Panc1 (cell line): Measurements from ENCODE around the gene CCDC85C. TPM values are rescaled to one million over a fixed set of nuclear protein-coding genes. Genes with fewer than 3 reads are reported as not detected.
A peak's percentile ranks its signal among the peaks of the same experiment; 100 is the strongest.

Experiments used
- ATAC-seq: fragments of 200-7000 bp; cut with Tn5 transposase; 2 replicates; pipeline ENCODE4 v1.9.1; 2020; ENCODE audit warnings: mild to moderate bottlenecking, moderate library complexity
- BruUV-seq: library from RNA; stranded (reverse); fragments of 400-500 nt; replicated peaks from 2 replicates; lab custom pipeline; 2021; lab: Mats Ljungman, UMichigan
- CTCF ChIA-PET: fragments of 300-600 bp; sonication (Branson Sonifier 250); formaldehyde crosslinking; loops from one replicate; lab custom pipeline; 2022; ENCODE audit warnings: antibody characterized with exemption; lab: Charles Lee
- POLR2A ChIA-PET: fragments of 300-600 bp; sonication (Branson Sonifier 250); formaldehyde crosslinking; loops from one replicate; lab custom pipeline; 2022; ENCODE audit warnings: antibody characterized with exemption; lab: Charles Lee
- DNase-seq: peaks from one replicate; pipeline ENCODE4 v3.0.0-alpha.2; 2010; ENCODE audit warnings: low read depth, low spot score
- H3K27ac ChIP-seq: 2 replicates; pipeline ENCODE4 v1.5.1; 2011; ENCODE audit warnings: mild to moderate bottlenecking, low read length, inconsistent platforms
- H3K27me3 ChIP-seq: fragments of 200-500 bp; sonication (Bioruptor generic); 2 replicates; pipeline ENCODE4 v1.6.0; 2014; ENCODE audit warnings: low read length, inconsistent platforms; ENCODE audit not compliant: control insufficient read depth, insufficient read depth
- H3K36me3 ChIP-seq: fragments of 200-500 bp; sonication (Bioruptor generic); 2 replicates; pipeline ENCODE4 v1.5.1; 2014; ENCODE audit warnings: inconsistent platforms, mild to moderate bottlenecking, low read length, moderate library complexity; ENCODE audit not compliant: control insufficient read depth, insufficient read depth
- H3K4me1 ChIP-seq: 2 replicates; pipeline ENCODE4 v1.5.1; 2011; ENCODE audit warnings: inconsistent platforms, mild to moderate bottlenecking, low read length, moderate library complexity; ENCODE audit not compliant: control insufficient read depth, insufficient read depth
- H3K4me3 ChIP-seq, 2 experiments: 2 replicates each; pipeline ENCODE4 v1.5.1; 2011 to 2012; ENCODE audit warnings: low read depth in 2 of 2, low read length in 2 of 2, mild to moderate bottlenecking in 2 of 2, inconsistent platforms in 1 of 2, moderate library complexity in 1 of 2
- H3K9me3 ChIP-seq: fragments of 200-500 bp; sonication (Bioruptor generic); 2 replicates; pipeline ENCODE4 v1.5.1; 2014; ENCODE audit warnings: low read depth, mild to moderate bottlenecking, inconsistent platforms, low read length, moderate library complexity; ENCODE audit not compliant: control insufficient read depth, insufficient read depth
- POLR2AphosphoS5 ChIP-seq: IDR thresholded peaks from 2 replicates; pipeline ENCODE4 v1.6.1; 2012; ENCODE audit warnings: mild to moderate bottlenecking, low read depth, low read length, moderate library complexity
- SIN3A ChIP-seq: IDR thresholded peaks from 2 replicates; pipeline ENCODE4 v1.6.1; 2012; ENCODE audit warnings: low read depth, mild to moderate bottlenecking, low read length, moderate library complexity, borderline replicate concordance; ENCODE audit not compliant: insufficient read depth
- TCF7L2 ChIP-seq: IDR thresholded peaks from 2 replicates; pipeline ENCODE4 v1.6.1; 2011; ENCODE audit warnings: mild to moderate bottlenecking, low read depth, low read length, inconsistent platforms
- in situ Hi-C: cut with HindIII; loops from 2 replicates; pipeline ENCODE4 v1.10.0; 2016; ENCODE audit warnings: low sequenced_read_pairs, low pct_unique_long_range_greater_than_20kb
- intact Hi-C: fragments of 100-400 bp; cut with micrococcal nuclease; formaldehyde crosslinking; loops from one replicate; pipeline ENCODE4 v1.10.0; 2022; ENCODE audit not compliant: unreplicated experiment
- total RNA-seq: library from RNA; stranded (reverse); gene quantifications from one replicate; pipeline ENCODE4 v1.2.1, GENCODE V29; 2021; ENCODE audit not compliant: unreplicated experiment
- TF ChIP-seq, protein P1 (sequence below), 2 experiments: IDR thresholded peaks; 2 replicates each; pipeline ENCODE4 v1.6.1; 2011 to 2012; ENCODE audit warnings: low read depth in 2 of 2, control low read depth in 1 of 2, low read length in 1 of 2, mild to moderate bottlenecking in 1 of 2, moderate library complexity in 1 of 2; ENCODE audit not compliant: insufficient read depth in 1 of 2
- TF ChIP-seq, protein P2 (sequence below): fragments of 450-650 bp; IDR thresholded peaks from 2 replicates; pipeline ENCODE4 v1.5.1; 2017; ENCODE audit warnings: mild to moderate bottlenecking

Gene CCDC85C
- total RNA-seq, 1 experiment from 2014 or later: 96.6 TPM

DNA sequence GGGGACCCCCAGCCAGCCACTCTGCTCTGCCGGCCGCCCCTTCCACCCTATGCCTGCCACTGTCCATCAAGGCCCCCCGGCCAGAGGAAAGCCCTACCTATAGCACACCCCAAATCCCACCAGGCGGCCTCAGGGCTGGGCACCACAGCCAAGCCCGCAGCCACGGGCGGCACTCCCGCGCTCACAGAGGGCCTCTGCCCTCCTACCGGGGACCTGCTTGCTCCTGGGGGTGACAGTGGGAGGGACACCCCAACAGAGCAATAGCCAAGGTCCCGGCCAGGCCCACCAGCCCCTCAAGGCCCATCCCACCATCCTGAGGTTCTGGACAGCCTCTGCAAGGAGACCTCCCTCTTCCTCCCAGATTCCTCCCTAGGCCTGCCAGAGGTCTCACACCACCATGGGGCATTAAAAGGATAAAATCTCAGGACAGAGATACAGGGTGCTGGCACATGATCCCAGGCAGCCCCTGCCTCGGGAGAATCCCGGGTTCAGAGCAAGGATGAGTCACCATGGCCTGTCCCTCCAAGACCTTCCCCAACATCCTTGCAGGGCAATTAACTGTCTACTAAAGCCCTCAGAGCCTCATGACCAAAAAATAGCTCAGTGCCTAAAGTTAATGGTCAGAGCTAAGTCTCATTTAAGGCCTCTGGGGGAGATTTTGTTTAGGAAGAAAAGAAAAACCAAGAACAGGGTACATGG, 17.1 kb downstream of the CCDC85C start:
- TF ChIP-seq, protein P1, sequence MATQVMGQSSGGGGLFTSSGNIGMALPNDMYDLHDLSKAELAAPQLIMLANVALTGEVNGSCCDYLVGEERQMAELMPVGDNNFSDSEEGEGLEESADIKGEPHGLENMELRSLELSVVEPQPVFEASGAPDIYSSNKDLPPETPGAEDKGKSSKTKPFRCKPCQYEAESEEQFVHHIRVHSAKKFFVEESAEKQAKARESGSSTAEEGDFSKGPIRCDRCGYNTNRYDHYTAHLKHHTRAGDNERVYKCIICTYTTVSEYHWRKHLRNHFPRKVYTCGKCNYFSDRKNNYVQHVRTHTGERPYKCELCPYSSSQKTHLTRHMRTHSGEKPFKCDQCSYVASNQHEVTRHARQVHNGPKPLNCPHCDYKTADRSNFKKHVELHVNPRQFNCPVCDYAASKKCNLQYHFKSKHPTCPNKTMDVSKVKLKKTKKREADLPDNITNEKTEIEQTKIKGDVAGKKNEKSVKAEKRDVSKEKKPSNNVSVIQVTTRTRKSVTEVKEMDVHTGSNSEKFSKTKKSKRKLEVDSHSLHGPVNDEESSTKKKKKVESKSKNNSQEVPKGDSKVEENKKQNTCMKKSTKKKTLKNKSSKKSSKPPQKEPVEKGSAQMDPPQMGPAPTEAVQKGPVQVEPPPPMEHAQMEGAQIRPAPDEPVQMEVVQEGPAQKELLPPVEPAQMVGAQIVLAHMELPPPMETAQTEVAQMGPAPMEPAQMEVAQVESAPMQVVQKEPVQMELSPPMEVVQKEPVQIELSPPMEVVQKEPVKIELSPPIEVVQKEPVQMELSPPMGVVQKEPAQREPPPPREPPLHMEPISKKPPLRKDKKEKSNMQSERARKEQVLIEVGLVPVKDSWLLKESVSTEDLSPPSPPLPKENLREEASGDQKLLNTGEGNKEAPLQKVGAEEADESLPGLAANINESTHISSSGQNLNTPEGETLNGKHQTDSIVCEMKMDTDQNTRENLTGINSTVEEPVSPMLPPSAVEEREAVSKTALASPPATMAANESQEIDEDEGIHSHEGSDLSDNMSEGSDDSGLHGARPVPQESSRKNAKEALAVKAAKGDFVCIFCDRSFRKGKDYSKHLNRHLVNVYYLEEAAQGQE (IDR thresholded peaks at IDR 0.05; ENCODE audit: insufficient read depth in 1 of 2, low read depth in 2 of 2, low read length in 1 of 2): no peak
- TF ChIP-seq POLR2AphosphoS5 (no peak), SIN3A (no peak), TCF7L2 (no peak)
- TF ChIP-seq, protein P2, sequence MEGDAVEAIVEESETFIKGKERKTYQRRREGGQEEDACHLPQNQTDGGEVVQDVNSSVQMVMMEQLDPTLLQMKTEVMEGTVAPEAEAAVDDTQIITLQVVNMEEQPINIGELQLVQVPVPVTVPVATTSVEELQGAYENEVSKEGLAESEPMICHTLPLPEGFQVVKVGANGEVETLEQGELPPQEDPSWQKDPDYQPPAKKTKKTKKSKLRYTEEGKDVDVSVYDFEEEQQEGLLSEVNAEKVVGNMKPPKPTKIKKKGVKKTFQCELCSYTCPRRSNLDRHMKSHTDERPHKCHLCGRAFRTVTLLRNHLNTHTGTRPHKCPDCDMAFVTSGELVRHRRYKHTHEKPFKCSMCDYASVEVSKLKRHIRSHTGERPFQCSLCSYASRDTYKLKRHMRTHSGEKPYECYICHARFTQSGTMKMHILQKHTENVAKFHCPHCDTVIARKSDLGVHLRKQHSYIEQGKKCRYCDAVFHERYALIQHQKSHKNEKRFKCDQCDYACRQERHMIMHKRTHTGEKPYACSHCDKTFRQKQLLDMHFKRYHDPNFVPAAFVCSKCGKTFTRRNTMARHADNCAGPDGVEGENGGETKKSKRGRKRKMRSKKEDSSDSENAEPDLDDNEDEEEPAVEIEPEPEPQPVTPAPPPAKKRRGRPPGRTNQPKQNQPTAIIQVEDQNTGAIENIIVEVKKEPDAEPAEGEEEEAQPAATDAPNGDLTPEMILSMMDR: no peak
- Histone ChIP-seq H3K27ac (peak overlapping the region; percentile 44), H3K4me1 (peaks cover 45% of the 10 kb centered on the region), H3K36me3 (no peaks in the 10 kb centered on the region), H3K27me3 (no peaks in the 10 kb centered on the region), H3K4me3 (no peak overlapping the region), H3K9me3 (no peaks in the 10 kb centered on the region)
- no TSS peak for BruUV-seq
- ChIA-PET CTCF (interaction anchor here (0.6 kb wide), 1 partner anchor 503 kb away, joined by 3 read pairs; no protein-coding TSS in a partner anchor), POLR2A (no interaction called here)
- in situ Hi-C loops: no loop called here
- intact Hi-C loops: no loop called here
- ATAC-seq (no peak), DNase-seq (no peak)

DNA sequence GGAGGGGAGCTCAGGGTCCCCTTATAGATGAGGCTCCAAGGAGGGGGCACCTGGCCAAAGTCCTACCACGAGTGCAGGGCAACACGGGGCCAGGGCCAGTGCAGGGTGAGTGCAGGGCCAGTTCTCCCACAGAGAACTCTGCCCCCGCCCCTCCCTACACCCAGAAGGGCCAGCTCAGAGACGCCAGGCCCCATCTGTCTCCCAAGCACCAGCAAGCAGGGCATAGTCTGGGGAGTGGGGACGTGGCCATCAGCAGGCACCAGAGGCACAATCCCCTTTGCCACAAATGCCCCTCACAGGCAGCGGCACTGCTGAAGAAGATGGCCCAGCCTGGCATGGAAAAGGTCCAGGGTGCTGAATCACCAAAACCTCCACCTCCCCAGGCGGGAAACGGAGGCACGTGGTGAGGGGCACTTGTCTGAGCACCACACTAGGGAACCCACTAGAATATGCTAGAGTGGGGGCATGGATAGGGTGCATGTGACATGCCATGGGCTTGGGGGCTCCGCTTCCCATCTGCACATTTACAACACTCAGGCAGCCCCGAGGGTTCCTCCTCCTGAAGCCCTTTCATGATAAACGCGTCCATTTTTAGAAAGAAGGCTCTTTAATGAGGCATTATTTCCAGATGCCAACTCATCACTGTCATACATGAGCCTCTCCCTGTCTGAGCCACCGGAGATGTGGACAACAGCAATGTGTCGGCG, 17.8 kb downstream of the CCDC85C start:
- Histone ChIP-seq H3K27ac (no peak overlapping the region), H3K4me1 (peaks cover 44% of the 10 kb centered on the region), H3K9me3 (no peaks in the 10 kb centered on the region), H3K36me3 (no peaks in the 10 kb centered on the region), H3K4me3 (no peak overlapping the region), H3K27me3 (no peaks in the 10 kb centered on the region)
- ATAC-seq (no peak), DNase-seq (no peak)
- TF ChIP-seq, protein P2: no peak
- TF ChIP-seq, protein P1 (IDR thresholded peaks at IDR 0.05; ENCODE audit: insufficient read depth in 1 of 2, low read depth in 2 of 2, low read length in 1 of 2): 0 out of 4 replicates have a peak, but pooled peaks of 1 of the 2 experiments have one; percentile 49
- POLR2A ChIA-PET: no interaction called here
- BruUV-seq: no TSS peak
- in situ Hi-C loops: no loop called here
- CTCF ChIA-PET: no interaction called here
- intact Hi-C loops: no loop called here
